SK-MEL-5 (cell line): ENCODE measurements around the gene MPHOSPH9. TPM values are rescaled to one million over a fixed set of nuclear protein-coding genes. Genes with fewer than 3 reads are reported as not detected.

Source experiments
- DNase-seq: peaks from one replicate; pipeline ENCODE4 v3.0.0-alpha.2; 2016; ENCODE audit warnings: low read depth, low spot score
- in situ Hi-C: cut with HindIII; loops from 2 replicates; pipeline ENCODE4 v1.10.0; 2016; ENCODE audit warnings: low sequenced_read_pairs, high pct_unique_total_duplicates, low pct_unique_long_range_greater_than_20kb
- total RNA-seq: library from RNA; depleted of rRNA; stranded (reverse); fragments of >200 nt; shearing (Covaris generic); gene quantifications from 2 replicates; pipeline ENCODE4 v1.2.3, GENCODE V29; 2014

MPHOSPH9 gene
- total RNA-seq, 1 experiment from 2014 or later: 54.9 TPM

GRCh38 chr12:123164222-123164621 lies 68.7 kb downstream of the MPHOSPH9 start:
- in situ Hi-C loops: no loop called here
- no peak for DNase-seq

- in situ Hi-C loops: no loop called here
Observed at GRCh38 chr12:123163227-123163626, 69.7 kb downstream of the MPHOSPH9 start.

GRCh38 chr12:123160801-123161487 lies 72.0 kb downstream of the MPHOSPH9 start:
- DNase-seq: no peak
- in situ Hi-C loops: no loop called here

More at GRCh38 chr12:123163227-123163626, 69.7 kb downstream of the MPHOSPH9 start:
- no peak for DNase-seq

- in situ Hi-C loops: no loop called here
- DNase-seq: no peak
Observed at GRCh38 chr12:123153906-123154305, 79.0 kb downstream of the MPHOSPH9 start.

- in situ Hi-C loops: no loop called here
- no peak for DNase-seq
Observed at GRCh38 chr12:123152833-123153232, 80.1 kb downstream of the MPHOSPH9 start.

- in situ Hi-C loops: no loop called here
- DNase-seq: no peak
Observed at GRCh38 chr12:123151457-123152454, 81.2 kb downstream of the MPHOSPH9 start.

GRCh38 chr12:123150744-123151456 lies 82.0 kb downstream of the MPHOSPH9 start, which contains the start of gene PITPNM2:
Gene PITPNM2 (minus strand): TSS chr12:123151090. CDS start chr12:123034590, 116,500 bp downstream.
- peak; percentile 45 for DNase-seq
- in situ Hi-C loops: no loop called here

- no peak for DNase-seq
Observed at GRCh38 chr12:123150275-123150743, 82.6 kb downstream of the MPHOSPH9 start.

GRCh38 chr12:123149501-123150274 lies 83.3 kb downstream of the MPHOSPH9 start:
- in situ Hi-C loops: no loop called here
- no peak for DNase-seq

More at GRCh38 chr12:123150275-123150743, 82.6 kb downstream of the MPHOSPH9 start:
- in situ Hi-C loops: no loop called here

- in situ Hi-C loops: no loop called here
- no peak for DNase-seq
Observed at GRCh38 chr12:123149088-123149487, 83.9 kb downstream of the MPHOSPH9 start.

- no peak for DNase-seq
- in situ Hi-C loops: no loop called here
Observed at GRCh38 chr12:123148655-123149054, 84.3 kb downstream of the MPHOSPH9 start.

GRCh38 chr12:123148223-123148622 lies 84.7 kb downstream of the MPHOSPH9 start:
- in situ Hi-C loops: no loop called here
- DNase-seq: no peak

- no peak for DNase-seq
- in situ Hi-C loops: no loop called here
Observed at GRCh38 chr12:123145211-123145610, 87.7 kb downstream of the MPHOSPH9 start.

- in situ Hi-C loops: no loop called here
Observed at GRCh38 chr12:123143736-123144461, 89.0 kb downstream of the MPHOSPH9 start.

GRCh38 chr12:123142921-123143735 lies 89.8 kb downstream of the MPHOSPH9 start:
- in situ Hi-C loops: no loop called here
- DNase-seq: peak; percentile 30

More at GRCh38 chr12:123143736-123144461, 89.0 kb downstream of the MPHOSPH9 start:
- no peak for DNase-seq

- no peak for DNase-seq
- in situ Hi-C loops: no loop called here
Observed at GRCh38 chr12:123142518-123142840, 90.5 kb downstream of the MPHOSPH9 start.
